Stimulated activated memory B cell treated with anti-CD40 and anti-IgM and Interleukin-4, amounts not matched to agents 10 μg/mL and 1 μg/mL and 100 μg/mL, for 72 hours (primary cell): Measurements from ENCODE around the gene TMEM229A.
"Not testable (repeated sequence)": the region's sequence is repeated elsewhere in the genome, so short reads cannot be mapped to it uniquely, and the experiment has no call there.

Experiments used
- ATAC-seq: fragments of 150-1000 bp; cut with Tn5 transposase; 2 replicates; pipeline ENCODE4 v1.10.0; 2021
- H3K27ac Mint-ChIP-seq: one replicate; pipeline ENCODE4 v1.8.0; 2022; ENCODE audit warnings: mild to moderate bottlenecking, mixed read lengths
- H3K27me3 Mint-ChIP-seq: one replicate; pipeline ENCODE4 v1.8.0; 2022; ENCODE audit warnings: mixed read lengths
- H3K36me3 Mint-ChIP-seq: one replicate; pipeline ENCODE4 v1.8.0; 2022; ENCODE audit warnings: mixed read lengths
- H3K4me1 Mint-ChIP-seq: one replicate; pipeline ENCODE4 v1.8.0; 2022; ENCODE audit warnings: mixed read lengths
- H3K4me3 Mint-ChIP-seq: one replicate; pipeline ENCODE4 v1.8.0; 2022; ENCODE audit warnings: mild to moderate bottlenecking, moderate library complexity, mixed read lengths
- H3K9me3 Mint-ChIP-seq: one replicate; pipeline ENCODE4 v1.8.0; 2022; ENCODE audit warnings: mixed read lengths

Gene TMEM229A

GRCh38 chr7:124012864-124013263 lies 20.0 kb downstream of the TMEM229A start:
- no peak overlapping the region for H3K27ac Mint-ChIP-seq
- H3K4me3 Mint-ChIP-seq, result no peak overlapping the region
- no peaks in the 10 kb centered on the region for H3K36me3 Mint-ChIP-seq
- no peaks in the 10 kb centered on the region for H3K27me3 Mint-ChIP-seq
- H3K4me1 Mint-ChIP-seq, result no peaks in the 10 kb centered on the region
- no peak for ATAC-seq
- no peaks in the 10 kb centered on the region for H3K9me3 Mint-ChIP-seq

- no peaks in the 10 kb centered on the region for H3K27me3 Mint-ChIP-seq
- H3K9me3 Mint-ChIP-seq, result no peaks in the 10 kb centered on the region
- H3K36me3 Mint-ChIP-seq, result no peaks in the 10 kb centered on the region
- no peak overlapping the region for H3K27ac Mint-ChIP-seq
- H3K4me1 Mint-ChIP-seq, result no peaks in the 10 kb centered on the region
- H3K4me3 Mint-ChIP-seq, result no peak overlapping the region
- ATAC-seq, result no peak
Observed at GRCh38 chr7:124009321-124009720, 23.5 kb downstream of the TMEM229A start.

- H3K36me3 Mint-ChIP-seq, H3K4me3 Mint-ChIP-seq, H3K9me3 Mint-ChIP-seq, ATAC-seq, H3K4me1 Mint-ChIP-seq, H3K27ac Mint-ChIP-seq, H3K27me3 Mint-ChIP-seq: not testable (repeated sequence)
Observed at GRCh38 chr7:124008296-124008695, 24.6 kb downstream of the TMEM229A start.

- Mint-ChIP-seq H3K36me3 (no peaks in the 10 kb centered on the region), H3K4me1 (no peaks in the 10 kb centered on the region), H3K27me3 (no peaks in the 10 kb centered on the region)
Observed at GRCh38 chr7:123999703-124000102, 33.2 kb downstream of the TMEM229A start.

GRCh38 chr7:123998921-123999320 lies 33.9 kb downstream of the TMEM229A start:
- no peaks in the 10 kb centered on the region for H3K27me3 Mint-ChIP-seq
- peaks cover 24% of the 10 kb centered on the region for H3K9me3 Mint-ChIP-seq
- no peaks in the 10 kb centered on the region for H3K36me3 Mint-ChIP-seq
- no peak overlapping the region for H3K4me3 Mint-ChIP-seq
- ATAC-seq, result no peak
- no peaks in the 10 kb centered on the region for H3K4me1 Mint-ChIP-seq
- H3K27ac Mint-ChIP-seq, result no peak overlapping the region

More at GRCh38 chr7:123999703-124000102, 33.2 kb downstream of the TMEM229A start:
- ATAC-seq, result no peak
- Mint-ChIP-seq H3K4me3 (no peak overlapping the region), H3K9me3 (peaks cover 24% of the 10 kb centered on the region), H3K27ac (no peak overlapping the region)

- Mint-ChIP-seq H3K27ac (no peak overlapping the region), H3K4me1 (no peaks in the 10 kb centered on the region), H3K27me3 (no peaks in the 10 kb centered on the region), H3K36me3 (no peaks in the 10 kb centered on the region), H3K9me3 (peaks cover 10% of the 10 kb centered on the region), H3K4me3 (no peak overlapping the region)
- no peak for ATAC-seq
Observed at GRCh38 chr7:123996327-123996625, 36.6 kb downstream of the TMEM229A start.

- no peaks in the 10 kb centered on the region for H3K36me3 Mint-ChIP-seq
- H3K27me3 Mint-ChIP-seq, result no peaks in the 10 kb centered on the region
- ATAC-seq, result no peak
- no peaks in the 10 kb centered on the region for H3K4me1 Mint-ChIP-seq
- peaks cover 8% of the 10 kb centered on the region for H3K9me3 Mint-ChIP-seq
- no peak overlapping the region for H3K27ac Mint-ChIP-seq
- H3K4me3 Mint-ChIP-seq, result no peak overlapping the region
Observed at GRCh38 chr7:123995617-123996326, 37.1 kb downstream of the TMEM229A start.

- Mint-ChIP-seq H3K4me3 (no peak overlapping the region), H3K27me3 (no peaks in the 10 kb centered on the region), H3K27ac (no peak overlapping the region), H3K36me3 (no peaks in the 10 kb centered on the region), H3K4me1 (no peaks in the 10 kb centered on the region), H3K9me3 (peaks cover 11% of the 10 kb centered on the region)
- no peak for ATAC-seq
Observed at GRCh38 chr7:123994449-123994848, 38.4 kb downstream of the TMEM229A start.

GRCh38 chr7:123993996-123994395 lies 38.9 kb downstream of the TMEM229A start:
- no peaks in the 10 kb centered on the region for H3K36me3 Mint-ChIP-seq
- H3K27ac Mint-ChIP-seq, result no peak overlapping the region
- ATAC-seq, result no peak
- H3K4me3 Mint-ChIP-seq, result no peak overlapping the region
- H3K9me3 Mint-ChIP-seq, result peaks cover 11% of the 10 kb centered on the region
- H3K27me3 Mint-ChIP-seq, result no peaks in the 10 kb centered on the region
- no peaks in the 10 kb centered on the region for H3K4me1 Mint-ChIP-seq

GRCh38 chr7:123992913-123993518 lies 39.9 kb downstream of the TMEM229A start:
- no peaks in the 10 kb centered on the region for H3K27me3 Mint-ChIP-seq
- H3K36me3 Mint-ChIP-seq, result no peaks in the 10 kb centered on the region

GRCh38 chr7:123987445-123987844 lies 45.4 kb downstream of the TMEM229A start:
- Mint-ChIP-seq H3K9me3 (peaks cover 3% of the 10 kb centered on the region), H3K27ac (no peak overlapping the region), H3K4me3 (no peak overlapping the region)

More at GRCh38 chr7:123992913-123993518, 39.9 kb downstream of the TMEM229A start:
- no peak overlapping the region for H3K4me3 Mint-ChIP-seq
- no peak overlapping the region for H3K27ac Mint-ChIP-seq
- H3K9me3 Mint-ChIP-seq, result peaks cover 7% of the 10 kb centered on the region
- no peak for ATAC-seq
- H3K4me1 Mint-ChIP-seq, result no peaks in the 10 kb centered on the region

More at GRCh38 chr7:123987445-123987844, 45.4 kb downstream of the TMEM229A start:
- H3K27me3 Mint-ChIP-seq, result no peaks in the 10 kb centered on the region
- no peaks in the 10 kb centered on the region for H3K4me1 Mint-ChIP-seq
- no peak for ATAC-seq
- no peaks in the 10 kb centered on the region for H3K36me3 Mint-ChIP-seq
